ENCODE results near the gene FRA10AC1.

GRCh38 chr10:93680412-93681047 lies 21.9 kb downstream of the FRA10AC1 start:
- no peak for TF ChIP-seq POLR2A (IDR thresholded peaks at IDR 0.05)
- peak; percentile 35 to 71 (median 56) for TF ChIP-seq CTCF (IDR thresholded peaks at IDR 0.05)
